GM21447 (cell line): Measurements from ENCODE around the gene OSBPL3.
"Not testable (repeated sequence)": the region's sequence is repeated elsewhere in the genome, so short reads cannot be mapped to it uniquely, and the experiment has no call there.

ENCODE experiments used
- ATAC-seq: cut with Tn5 transposase; IDR thresholded peaks from one replicate; pipeline ENCODE4 v1.9.1; 2021; ENCODE audit not compliant: unreplicated experiment

The OSBPL3 gene

GRCh38 chr7:24801883-24802282 lies 178.1 kb downstream of the OSBPL3 start:
- no peak for ATAC-seq

GRCh38 chr7:24800667-24801066 lies 179.3 kb downstream of the OSBPL3 start:
- no peak for ATAC-seq

DNA sequence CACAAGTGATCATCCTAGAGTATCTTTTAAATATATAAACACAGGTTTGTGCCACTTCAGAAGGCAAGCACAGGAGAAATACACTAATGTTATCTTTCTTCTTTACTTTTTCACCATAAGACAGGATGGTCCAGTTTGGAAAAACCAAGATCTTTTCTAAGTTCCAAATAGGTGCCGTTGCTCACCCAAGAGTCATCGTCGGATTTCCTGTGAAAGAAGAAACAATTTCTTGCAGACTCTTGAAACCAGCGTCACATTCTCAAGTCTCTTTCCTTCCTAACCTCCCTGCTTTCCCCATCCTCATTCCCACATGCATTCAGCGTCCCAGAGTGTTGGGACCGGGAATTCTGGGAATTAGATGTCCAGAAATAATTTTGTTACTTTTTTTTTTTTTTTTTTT lies 179.9 kb downstream of the OSBPL3 start:
- no peak for ATAC-seq

GRCh38 chr7:24799506-24799905 lies 180.5 kb downstream of the OSBPL3 start:
- no peak for ATAC-seq

DNA sequence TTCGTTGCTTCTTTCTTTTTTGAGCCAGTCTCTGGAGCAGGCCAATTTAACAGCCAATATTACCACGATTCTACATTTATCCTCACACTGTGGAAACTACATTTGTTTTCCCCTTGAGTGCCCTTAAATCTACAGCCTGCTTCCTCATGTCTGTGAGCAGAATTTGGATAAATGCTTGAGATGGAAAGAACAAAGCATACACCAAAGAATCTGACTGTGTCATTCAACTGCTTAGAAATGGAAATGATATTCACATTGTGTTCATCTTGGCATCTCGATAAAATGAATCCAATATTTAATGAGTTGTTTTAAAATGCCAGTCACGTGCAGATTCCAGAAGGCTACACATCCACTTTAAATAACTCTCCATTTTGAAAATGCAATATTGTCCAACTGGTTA lies 181.7 kb downstream of the OSBPL3 start:
- no peak for ATAC-seq

GRCh38 chr7:24797270-24797669 lies 182.7 kb downstream of the OSBPL3 start:
- no peak for ATAC-seq

DNA sequence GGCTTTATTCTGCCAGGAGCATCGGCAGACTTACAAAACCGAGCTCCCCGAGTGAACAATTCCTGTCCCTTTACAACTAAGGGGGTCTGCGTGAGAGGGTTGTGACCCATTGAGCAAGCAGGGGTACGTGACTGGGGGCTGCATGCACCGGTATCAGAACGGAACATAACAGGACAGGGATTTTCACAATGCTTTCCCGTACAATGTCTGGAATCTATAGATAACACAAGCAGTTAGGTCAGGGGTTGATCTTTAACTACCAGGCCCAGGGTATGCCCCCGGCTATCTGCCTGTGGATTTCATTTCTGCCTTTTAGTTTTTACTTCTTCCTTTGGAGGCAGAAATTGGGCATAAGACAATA lies 184.6 kb downstream of the OSBPL3 start:
- ATAC-seq: no peak

DNA sequence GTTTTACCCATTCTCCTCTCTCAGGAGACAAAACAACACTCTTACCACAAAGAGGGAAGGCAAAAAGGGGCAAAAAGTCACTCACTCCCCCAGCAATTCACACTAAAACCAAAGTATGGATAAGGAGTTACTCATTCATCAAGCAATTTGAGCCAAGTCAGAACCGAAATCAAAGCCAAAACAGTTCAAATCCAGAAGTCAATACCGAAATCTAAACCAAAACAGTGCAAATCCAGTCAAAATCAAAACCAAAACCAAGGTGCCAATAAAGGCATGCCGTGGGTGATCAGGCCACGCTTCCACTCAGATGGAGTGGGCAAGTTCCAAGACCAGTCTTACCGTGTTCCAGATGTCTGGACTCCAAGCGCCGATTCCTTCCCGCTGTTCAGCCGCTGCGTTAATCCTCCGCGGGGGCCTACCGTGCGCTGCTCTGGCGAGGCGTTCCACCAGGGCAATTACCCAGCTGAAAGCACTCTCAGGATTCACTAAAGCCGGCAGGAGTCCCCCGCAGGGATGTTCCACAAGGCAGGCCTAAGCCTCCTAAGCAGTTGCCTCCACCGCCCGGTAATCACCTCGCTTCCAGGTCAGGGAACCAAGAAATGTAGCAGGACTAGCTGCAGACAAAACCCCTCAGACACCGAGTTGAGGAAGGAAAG lies 185.1 kb downstream of the OSBPL3 start:
- not testable (repeated sequence) for ATAC-seq

DNA sequence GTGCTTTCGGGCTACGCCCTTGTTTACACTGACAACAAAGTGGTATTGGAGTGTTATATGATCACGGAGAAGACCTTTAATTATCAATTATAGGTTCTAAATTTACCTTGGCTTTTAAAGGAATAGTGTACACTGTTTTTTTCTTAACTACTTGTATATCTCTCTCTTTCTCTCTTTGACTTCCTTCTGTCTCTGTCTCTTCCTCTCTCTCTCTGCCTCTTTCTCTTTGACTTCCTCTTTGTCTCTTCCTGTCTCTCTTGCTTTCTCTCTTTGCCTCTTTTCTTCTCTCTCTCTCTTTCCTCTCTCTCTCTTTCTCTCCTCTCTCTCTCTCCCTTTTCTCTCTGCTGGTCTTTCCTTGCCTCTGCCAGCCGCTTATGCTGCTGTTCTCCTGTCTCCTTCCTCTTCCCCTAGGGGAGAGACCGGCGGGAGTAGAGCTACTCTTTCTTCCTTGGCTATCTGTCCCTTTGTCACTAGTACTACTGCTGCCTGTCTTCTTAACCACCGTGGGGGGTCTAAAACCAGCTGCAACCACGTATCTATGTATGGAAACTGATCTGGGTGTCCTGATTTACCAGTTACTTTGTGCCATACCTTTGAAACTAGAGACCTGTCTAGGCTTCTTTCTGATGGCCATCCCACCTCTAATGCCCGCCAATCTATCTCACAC lies 185.9 kb downstream of the OSBPL3 start:
- no peak for ATAC-seq

- ATAC-seq: no peak
Observed at GRCh38 chr7:24788961-24789576, 190.9 kb downstream of the OSBPL3 start.

DNA sequence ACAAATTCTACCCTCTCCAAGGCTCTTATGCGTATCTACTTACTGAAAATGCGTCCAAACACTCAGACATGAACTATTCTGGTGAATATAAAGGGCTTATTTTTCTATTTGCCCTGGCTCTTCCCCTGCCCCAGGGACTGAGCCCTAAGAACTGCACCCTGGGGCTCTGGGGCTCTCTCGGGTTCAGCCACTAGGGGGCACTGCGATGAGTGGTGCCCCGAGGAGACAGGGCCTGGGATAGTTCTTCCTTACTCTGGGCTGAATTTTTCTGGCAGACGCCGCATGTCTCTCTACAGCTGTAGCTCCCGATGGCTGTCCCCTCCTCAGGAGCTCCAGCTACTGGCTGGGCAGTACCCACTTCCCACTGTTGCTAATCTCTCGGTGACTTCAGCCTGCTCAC lies 191.9 kb downstream of the OSBPL3 start:
- ATAC-seq: no peak

DNA sequence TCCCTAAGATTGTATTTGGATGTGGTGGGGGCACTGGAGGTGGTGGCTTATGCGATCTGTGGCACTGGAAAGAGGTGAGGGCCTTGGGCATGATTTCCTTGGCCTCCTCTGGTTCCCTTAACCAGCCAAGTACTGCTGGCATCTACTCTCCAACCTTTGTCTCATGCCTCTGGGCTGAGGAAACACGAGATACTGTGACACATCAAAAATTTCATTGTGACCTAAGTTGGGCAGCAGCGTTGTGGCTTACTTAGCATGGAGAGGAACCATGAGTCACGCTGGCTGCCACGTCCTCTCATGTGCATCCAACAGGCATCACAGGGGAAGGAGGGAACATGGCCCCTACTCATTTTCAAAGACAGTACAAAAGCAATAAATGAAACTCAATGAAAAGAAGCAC lies 193.0 kb downstream of the OSBPL3 start:
- ATAC-seq: no peak

- ATAC-seq: no peak
Observed at GRCh38 chr7:24786306-24786705, 193.7 kb downstream of the OSBPL3 start.

DNA sequence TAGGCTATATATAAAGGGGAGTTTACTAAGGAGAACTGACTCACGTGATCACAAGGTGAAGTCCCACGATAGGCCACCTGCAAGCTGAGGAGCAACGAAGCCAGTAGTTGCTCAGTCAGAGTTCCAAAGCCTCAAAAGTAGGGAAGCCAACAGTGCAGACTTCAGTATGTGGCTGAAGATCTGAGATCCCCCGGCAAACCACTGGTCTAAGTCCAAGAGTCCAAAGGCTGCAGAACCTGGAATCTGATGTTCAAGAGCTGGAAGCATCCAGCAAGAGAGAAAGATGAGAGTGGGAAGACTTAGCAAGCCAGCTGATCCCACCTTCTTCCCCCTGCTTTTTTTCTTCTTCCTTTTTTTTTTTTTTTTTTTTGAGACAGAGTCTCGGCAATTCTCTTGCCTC lies 195.7 kb downstream of the OSBPL3 start:
- no peak for ATAC-seq

GRCh38 chr7:24783698-24784097 lies 196.3 kb downstream of the OSBPL3 start:
- ATAC-seq: no peak

- ATAC-seq: no peak
Observed at GRCh38 chr7:24781106-24781505, 198.9 kb downstream of the OSBPL3 start.

DNA sequence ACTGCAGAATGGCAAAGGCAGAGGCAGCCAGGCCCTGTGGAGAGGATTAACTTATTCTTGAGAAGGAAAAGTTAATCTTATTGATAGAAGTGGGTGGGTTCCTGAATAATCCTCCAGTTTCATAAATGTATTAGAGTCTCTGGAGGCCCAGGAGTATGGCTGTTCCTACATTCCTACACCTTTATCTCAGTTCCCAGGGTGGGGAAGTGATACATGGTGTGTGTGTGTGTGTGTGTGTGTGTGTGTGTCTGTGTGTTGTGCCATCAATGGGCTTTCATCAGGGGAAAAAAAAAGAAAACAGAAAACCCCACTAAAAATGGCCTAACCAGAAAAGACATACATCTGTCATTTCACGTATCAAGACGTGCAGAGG lies 200.7 kb downstream of the OSBPL3 start:
- ATAC-seq: no peak

- peak; percentile 64 for ATAC-seq
Observed at GRCh38 chr7:24778543-24779282, 201.3 kb downstream of the OSBPL3 start.

DNA sequence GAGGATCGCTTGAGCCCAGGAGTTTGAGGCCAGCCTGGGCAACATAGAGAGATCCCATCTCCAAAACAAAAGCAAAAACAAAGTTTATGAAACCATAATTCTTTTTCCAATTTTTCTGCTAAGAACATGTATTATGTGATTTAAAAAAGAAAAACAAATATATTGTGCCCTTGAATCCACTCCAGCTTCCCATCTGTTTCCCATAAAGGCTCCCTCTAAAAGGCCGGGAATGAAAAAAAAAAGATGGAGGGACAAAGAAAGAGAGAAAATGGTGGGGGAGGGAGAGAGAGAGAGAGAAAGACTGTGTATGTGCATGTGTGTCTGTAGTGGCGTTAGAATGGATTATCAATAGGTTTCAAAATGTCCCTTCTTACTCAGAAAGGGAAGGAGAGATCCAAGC lies 202.2 kb downstream of the OSBPL3 start:
- no peak for ATAC-seq

GRCh38 chr7:24773646-24774045 lies 206.3 kb downstream of the OSBPL3 start:
- ATAC-seq: no peak

GRCh38 chr7:24769851-24770250 lies 210.1 kb downstream of the OSBPL3 start:
- ATAC-seq: no peak
